Activated T-helper 17 cell treated with anti-CD3 and anti-CD28 coated beads, Interleukin-2, amount 50 U/mL, for 72 hours (primary cell): ENCODE data around the gene SLC25A12. TPM values are rescaled to one million over a fixed set of nuclear protein-coding genes. Genes with fewer than 3 reads are reported as not detected.
"Not testable (repeated sequence)": the region's sequence is repeated elsewhere in the genome, so short reads cannot be mapped to it uniquely, and the experiment has no call there.

Source experiments
- ATAC-seq: fragments of 150-1000 bp; cut with Tn5 transposase; replicated peaks from 2 replicates; pipeline ENCODE4 v1.10.0; 2021; ENCODE audit warnings: mild to moderate bottlenecking, moderate library complexity
- H3K27ac Mint-ChIP-seq: one replicate; pipeline ENCODE4 v1.8.0; 2022; ENCODE audit warnings: mixed read lengths
- H3K27me3 Mint-ChIP-seq: one replicate; pipeline ENCODE4 v1.8.0; 2022; ENCODE audit warnings: mixed read lengths
- H3K36me3 Mint-ChIP-seq: one replicate; pipeline ENCODE4 v1.8.0; 2022; ENCODE audit warnings: low read depth, mild to moderate bottlenecking, mixed read lengths
- H3K4me1 Mint-ChIP-seq: one replicate; pipeline ENCODE4 v1.8.0; 2022; ENCODE audit warnings: mixed read lengths
- H3K4me3 Mint-ChIP-seq: one replicate; pipeline ENCODE4 v1.8.0; 2022; ENCODE audit warnings: mild to moderate bottlenecking, mixed read lengths
- H3K9me3 Mint-ChIP-seq: one replicate; pipeline ENCODE4 v1.8.0; 2022; ENCODE audit warnings: mixed read lengths
- total RNA-seq, 2 donors: library from RNA; stranded (reverse); gene quantifications; one replicate each; pipeline ENCODE4 v1.2.3, GENCODE V29; 2022

Gene SLC25A12
- total RNA-seq, 2 donors from 2014 or later = 15.2 to 30.1 TPM

DNA sequence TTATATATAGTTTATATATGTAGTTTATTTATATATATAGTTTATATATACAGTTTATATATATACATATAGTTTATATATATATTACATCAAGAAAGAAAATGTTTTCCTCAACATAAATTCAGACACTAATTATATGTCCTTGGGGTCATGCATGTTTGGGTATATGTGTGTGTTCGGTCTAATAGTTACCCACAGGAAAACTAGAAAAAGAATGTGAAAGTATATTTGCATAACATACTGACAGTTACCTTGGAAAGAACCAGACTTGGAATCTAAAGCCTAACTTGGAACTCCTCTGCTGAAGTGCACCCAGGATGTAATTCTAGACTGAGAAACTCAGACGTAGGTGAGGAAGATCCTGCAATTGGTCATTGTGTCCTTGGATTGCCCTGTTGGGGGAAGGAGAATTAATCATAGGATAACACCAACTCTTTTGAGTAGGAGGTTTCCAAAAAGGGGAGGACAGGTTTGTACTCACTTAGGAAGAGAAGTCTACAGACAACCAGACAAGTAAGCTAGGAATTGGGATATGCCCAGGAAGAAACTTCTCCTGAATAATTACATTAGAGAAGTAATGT is 8.9 kb upstream of the SLC25A12 start:
- Mint-ChIP-seq H3K27ac (no peak overlapping the region), H3K27me3 (peaks cover 11% of the 10 kb centered on the region), H3K9me3 (no peaks in the 10 kb centered on the region), H3K36me3 (no peaks in the 10 kb centered on the region), H3K4me1 (no peaks in the 10 kb centered on the region), H3K4me3 (no peak overlapping the region)
- no peak for ATAC-seq

DNA sequence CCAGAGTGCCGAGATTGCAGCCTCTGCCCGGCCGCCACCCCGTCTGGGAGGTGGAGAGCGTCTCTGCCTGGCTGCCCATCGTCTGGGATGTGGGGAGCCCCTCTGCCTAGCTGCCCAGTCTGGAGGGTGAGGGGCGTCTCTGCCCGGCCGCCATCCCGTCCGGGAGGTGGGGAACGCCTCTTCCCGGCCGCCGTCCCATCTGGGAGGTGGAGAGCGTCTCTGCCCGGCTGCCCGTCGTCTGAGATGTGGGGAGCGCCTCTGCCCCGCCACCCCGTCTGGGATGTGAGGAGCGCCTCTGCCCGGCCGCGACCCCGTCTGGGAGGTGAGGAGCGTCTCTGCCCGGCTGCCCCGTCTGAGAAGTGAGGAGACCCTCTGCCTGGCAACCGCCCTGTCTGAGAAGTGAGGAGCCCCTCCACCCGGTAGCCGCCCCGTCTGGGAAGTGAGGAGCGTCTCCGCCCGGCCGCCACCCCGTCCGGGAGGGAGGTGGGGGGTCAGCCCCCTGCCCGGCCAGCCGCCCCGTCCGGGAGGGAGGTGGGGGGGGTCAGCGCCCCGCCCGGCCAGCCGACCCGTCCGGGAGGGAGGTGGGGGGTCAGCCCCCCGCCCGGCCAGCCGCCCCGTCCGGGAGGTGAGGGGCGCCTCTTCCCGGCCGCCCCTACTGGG is 5.7 kb upstream of the SLC25A12 start:
- not testable (repeated sequence) for ATAC-seq, H3K9me3 Mint-ChIP-seq, H3K4me3 Mint-ChIP-seq, H3K27ac Mint-ChIP-seq, H3K4me1 Mint-ChIP-seq, H3K36me3 Mint-ChIP-seq, H3K27me3 Mint-ChIP-seq

DNA sequence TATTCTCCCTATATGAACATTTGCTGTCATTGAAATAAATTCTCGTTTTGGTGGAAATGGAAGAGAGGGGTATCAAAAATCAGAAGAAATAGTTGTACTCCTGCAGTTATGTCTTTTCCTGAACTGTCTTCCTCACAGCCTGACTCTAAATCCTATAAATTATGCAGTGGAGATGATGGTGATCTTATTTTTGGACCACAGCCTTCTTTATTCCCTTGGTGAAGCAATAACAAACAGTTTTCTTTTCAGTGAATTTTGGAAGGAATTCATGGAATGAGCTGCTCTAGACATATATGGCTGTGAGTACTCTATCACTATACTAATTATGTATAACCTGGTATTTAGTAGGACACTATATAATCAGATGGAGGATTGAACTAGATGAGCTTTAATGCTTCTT is 1.7 kb upstream of the SLC25A12 start:
- Mint-ChIP-seq H3K9me3 (no peaks in the 10 kb centered on the region), H3K4me1 (peaks cover 12% of the 10 kb centered on the region), H3K27ac (no peak overlapping the region), H3K27me3 (no peaks in the 10 kb centered on the region), H3K4me3 (peak overlapping the region; percentile 94), H3K36me3 (peaks cover 12% of the 10 kb centered on the region)
- ATAC-seq = no peak

DNA sequence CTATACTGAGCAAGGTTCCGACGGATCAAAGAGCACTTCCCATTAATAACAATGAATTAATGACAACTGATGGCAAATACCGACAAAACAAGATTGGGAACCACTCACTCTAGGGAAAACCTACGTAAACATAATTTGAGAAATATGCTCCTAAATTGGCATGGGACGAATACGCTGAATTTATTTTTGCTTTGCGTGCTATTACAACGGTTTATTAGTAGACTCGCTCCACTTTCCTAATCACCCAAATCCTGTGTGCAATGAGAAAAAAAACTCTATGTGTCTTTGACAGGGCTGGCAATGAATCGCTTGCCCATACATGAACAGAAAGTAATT is 536 bp upstream of the SLC25A12 start:
- Mint-ChIP-seq H3K27ac (peak overlapping the region; percentile 80), H3K36me3 (peaks cover 19% of the 10 kb centered on the region), H3K27me3 (no peaks in the 10 kb centered on the region), H3K9me3 (no peaks in the 10 kb centered on the region), H3K4me3 (peak overlapping the region; percentile 94), H3K4me1 (peaks cover 12% of the 10 kb centered on the region)
- ATAC-seq = no peak

DNA sequence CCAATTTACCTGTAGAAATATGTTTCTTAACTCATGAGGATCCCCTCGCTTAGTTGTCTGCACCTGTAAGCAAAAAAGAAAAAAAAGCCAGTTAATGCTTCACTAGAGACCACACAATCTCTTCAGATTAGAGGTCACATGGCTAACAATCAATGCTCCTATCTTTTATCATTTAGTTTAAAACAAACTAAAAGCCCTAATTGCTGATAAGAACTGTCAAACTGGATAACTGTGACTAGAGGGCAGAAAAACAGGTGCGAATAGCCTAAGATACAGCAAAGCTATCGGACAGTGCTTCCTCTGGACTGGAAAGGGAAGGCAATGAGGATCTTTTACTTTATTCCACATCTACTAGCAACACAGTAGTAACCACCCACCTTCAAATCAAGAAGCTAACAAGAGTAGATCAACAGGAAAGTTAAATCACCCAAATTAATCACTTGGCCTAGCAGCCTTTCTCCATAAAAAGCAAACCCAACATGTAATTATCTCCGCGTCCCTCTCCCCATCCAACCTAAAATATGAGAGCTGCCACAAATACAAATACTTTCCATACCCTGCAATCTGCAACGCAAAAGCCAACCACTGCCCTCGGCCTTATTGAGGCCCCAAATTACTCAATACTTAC is 734 bp downstream of the SLC25A12 start:
- no peaks in the 10 kb centered on the region for H3K9me3 Mint-ChIP-seq
- ATAC-seq = no peak
- H3K27me3 Mint-ChIP-seq = no peaks in the 10 kb centered on the region
- peak overlapping the region; percentile 94 for H3K4me3 Mint-ChIP-seq
- H3K27ac Mint-ChIP-seq = peak overlapping the region; percentile 85
- H3K36me3 Mint-ChIP-seq = peaks cover 25% of the 10 kb centered on the region
- peaks cover 18% of the 10 kb centered on the region for H3K4me1 Mint-ChIP-seq

DNA sequence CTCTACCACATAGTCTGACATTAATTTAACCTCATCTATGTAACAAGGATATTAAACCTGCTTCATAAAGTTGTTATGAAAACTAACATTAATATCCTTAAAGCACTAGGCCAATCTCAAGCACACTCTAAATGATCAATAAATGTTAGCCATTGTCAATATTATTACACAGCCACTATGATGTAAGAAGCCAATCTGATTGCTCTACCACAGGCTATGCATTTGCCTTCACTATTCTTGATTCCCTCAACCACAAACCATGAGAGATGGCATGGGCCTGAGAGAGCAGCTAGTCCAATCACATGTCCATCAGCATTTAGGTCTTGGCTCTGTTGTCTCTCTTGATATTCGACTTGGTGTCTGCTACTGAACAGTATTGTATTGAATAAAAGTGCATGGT is 4.2 kb downstream of the SLC25A12 start:
- Mint-ChIP-seq H3K27me3 (no peaks in the 10 kb centered on the region), H3K27ac (no peak overlapping the region), H3K36me3 (peaks cover 42% of the 10 kb centered on the region), H3K4me3 (no peak overlapping the region), H3K9me3 (no peaks in the 10 kb centered on the region), H3K4me1 (peaks cover 21% of the 10 kb centered on the region)
- ATAC-seq = no peak

DNA sequence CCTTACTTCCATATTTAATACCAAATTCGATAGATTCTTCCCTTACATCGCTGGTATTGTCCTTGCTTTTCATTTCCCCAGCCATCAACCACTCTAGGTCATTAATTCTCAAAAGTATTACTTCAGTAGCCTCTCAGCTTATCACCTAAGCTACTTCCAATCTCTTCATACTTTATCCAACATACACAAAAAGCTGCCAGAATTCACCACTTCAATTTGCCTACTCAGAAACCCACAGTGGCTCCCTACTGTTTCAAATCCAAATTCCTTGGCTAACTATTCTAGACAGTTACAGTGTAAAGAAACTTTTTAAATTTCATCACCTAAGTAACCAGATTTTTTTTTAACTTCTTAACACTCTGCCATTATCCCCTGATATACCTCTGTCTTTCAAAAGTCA is 4.7 kb downstream of the SLC25A12 start:
- H3K4me1 Mint-ChIP-seq = peaks cover 17% of the 10 kb centered on the region
- no peak for ATAC-seq
- H3K27ac Mint-ChIP-seq = peak overlapping the region; percentile 4
- no peaks in the 10 kb centered on the region for H3K9me3 Mint-ChIP-seq
- H3K4me3 Mint-ChIP-seq = no peak overlapping the region
- H3K36me3 Mint-ChIP-seq = peaks cover 42% of the 10 kb centered on the region
- H3K27me3 Mint-ChIP-seq = no peaks in the 10 kb centered on the region

DNA sequence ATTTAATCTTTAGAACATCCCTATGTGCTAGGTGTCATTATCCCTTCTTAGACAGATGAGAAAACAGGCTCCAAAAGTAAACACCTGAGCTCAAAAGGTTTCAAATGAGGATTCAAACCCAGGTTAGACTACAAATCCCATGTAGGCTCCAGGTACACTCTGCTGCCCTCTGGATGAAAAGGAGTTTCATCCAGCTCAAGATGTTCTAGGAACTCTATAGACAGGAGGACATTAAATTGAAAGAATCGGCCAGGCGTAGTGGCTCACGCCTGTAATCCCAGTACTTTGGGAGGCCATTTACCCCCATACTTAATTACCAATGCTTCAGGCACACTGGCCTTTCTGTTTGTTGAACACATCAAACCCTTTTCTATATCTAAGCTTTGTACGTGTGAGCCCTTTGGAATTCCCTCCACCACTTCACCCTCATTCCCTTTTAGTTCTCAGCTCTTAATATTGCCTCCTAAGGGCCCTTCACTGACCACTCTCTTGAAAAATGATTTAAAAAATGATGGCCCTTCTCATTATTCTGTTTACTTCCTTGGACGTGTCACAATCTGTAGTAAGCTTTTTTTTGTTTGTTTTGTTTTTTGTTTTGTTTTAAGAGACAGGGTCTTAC is 10.7 kb downstream of the SLC25A12 start:
- no peaks in the 10 kb centered on the region for H3K27me3 Mint-ChIP-seq
- peaks cover 18% of the 10 kb centered on the region for H3K36me3 Mint-ChIP-seq
- H3K4me1 Mint-ChIP-seq = peaks cover 20% of the 10 kb centered on the region
- no peak overlapping the region for H3K4me3 Mint-ChIP-seq
- H3K27ac Mint-ChIP-seq = no peak overlapping the region
- ATAC-seq = no peak
- no peaks in the 10 kb centered on the region for H3K9me3 Mint-ChIP-seq

DNA sequence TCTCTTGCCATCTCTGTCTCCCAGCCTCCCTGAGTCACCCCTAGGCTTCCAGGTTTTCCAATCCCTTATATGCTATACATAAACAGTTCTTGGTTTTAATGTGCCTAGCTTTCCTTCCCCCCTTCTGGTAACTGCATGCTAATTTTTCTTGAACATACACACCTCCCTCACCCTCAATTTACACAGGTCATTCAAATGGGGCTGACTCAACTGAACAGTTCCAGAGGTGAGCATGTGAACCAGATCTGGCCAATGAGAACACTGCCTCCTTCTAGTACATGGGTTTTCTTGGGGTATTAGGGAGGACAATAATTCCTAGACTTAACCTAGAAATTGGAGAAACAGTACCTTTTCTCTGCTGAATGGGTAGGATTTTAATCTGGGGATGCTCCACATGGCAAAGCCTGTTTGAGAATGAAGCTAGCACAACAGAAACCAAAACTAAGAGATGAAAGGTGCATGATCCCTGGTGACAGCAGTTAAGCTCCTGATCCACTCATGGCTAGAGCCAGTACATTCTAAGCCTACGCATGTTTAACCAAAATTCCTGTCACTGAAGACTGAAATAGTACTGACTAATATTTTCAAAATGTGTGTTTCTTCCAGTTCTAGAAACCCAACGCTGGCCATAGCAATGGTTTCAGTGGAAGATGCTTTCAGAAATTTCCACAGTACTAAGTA is 11.8 kb downstream of the SLC25A12 start:
- Mint-ChIP-seq H3K9me3 (no peaks in the 10 kb centered on the region), H3K36me3 (peaks cover 9% of the 10 kb centered on the region), H3K27me3 (no peaks in the 10 kb centered on the region), H3K27ac (peak overlapping the region; percentile 12), H3K4me3 (peak overlapping the region; percentile 44), H3K4me1 (peaks cover 22% of the 10 kb centered on the region)
- peak; percentile 89 for ATAC-seq

DNA sequence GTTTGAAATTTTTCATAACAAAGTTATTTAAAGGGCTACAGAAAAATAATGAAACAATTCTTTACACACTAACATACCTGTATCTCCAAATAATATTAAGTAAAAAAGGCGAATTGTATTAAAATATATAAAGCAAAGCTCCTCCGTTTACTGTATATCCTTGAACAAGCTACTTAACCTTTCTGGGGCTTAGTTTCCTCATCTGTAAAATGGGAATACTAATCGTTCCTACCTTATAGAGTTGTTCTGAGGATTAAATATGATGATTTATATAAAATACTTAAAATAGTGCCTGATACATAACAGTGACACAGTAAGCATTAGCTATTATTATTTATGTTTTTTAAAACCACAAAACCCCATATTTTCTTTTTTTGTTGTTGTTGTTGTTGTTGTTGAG is 13.3 kb downstream of the SLC25A12 start:
- no peaks in the 10 kb centered on the region for H3K9me3 Mint-ChIP-seq
- H3K27ac Mint-ChIP-seq = no peak overlapping the region
- ATAC-seq = no peak
- no peaks in the 10 kb centered on the region for H3K27me3 Mint-ChIP-seq
- H3K36me3 Mint-ChIP-seq = peaks cover 3% of the 10 kb centered on the region
- no peak overlapping the region for H3K4me3 Mint-ChIP-seq
- H3K4me1 Mint-ChIP-seq = peaks cover 22% of the 10 kb centered on the region

DNA sequence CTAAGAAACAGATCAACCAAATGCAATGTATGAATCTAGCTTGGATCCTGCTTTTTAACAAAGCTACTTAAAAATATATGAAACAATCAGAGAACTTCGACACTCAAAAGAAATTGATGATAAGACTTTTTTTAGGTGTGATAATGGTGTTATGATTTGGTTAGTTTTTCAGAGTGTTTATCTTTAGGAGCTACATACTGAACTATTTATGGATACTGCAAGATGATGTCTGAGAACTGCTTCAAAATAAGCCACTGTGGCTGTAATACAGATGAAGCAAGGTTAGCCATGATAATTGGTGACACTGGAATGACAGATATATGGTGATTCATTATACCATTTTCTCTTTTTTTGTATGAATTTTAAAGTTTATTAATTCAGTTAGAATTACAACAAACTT is 14.2 kb downstream of the SLC25A12 start:
- no peak for ATAC-seq
- H3K27ac Mint-ChIP-seq = no peak overlapping the region
- H3K27me3 Mint-ChIP-seq = no peaks in the 10 kb centered on the region
- peaks cover 6% of the 10 kb centered on the region for H3K36me3 Mint-ChIP-seq
- peaks cover 22% of the 10 kb centered on the region for H3K4me1 Mint-ChIP-seq
- no peaks in the 10 kb centered on the region for H3K9me3 Mint-ChIP-seq
- no peak overlapping the region for H3K4me3 Mint-ChIP-seq

DNA sequence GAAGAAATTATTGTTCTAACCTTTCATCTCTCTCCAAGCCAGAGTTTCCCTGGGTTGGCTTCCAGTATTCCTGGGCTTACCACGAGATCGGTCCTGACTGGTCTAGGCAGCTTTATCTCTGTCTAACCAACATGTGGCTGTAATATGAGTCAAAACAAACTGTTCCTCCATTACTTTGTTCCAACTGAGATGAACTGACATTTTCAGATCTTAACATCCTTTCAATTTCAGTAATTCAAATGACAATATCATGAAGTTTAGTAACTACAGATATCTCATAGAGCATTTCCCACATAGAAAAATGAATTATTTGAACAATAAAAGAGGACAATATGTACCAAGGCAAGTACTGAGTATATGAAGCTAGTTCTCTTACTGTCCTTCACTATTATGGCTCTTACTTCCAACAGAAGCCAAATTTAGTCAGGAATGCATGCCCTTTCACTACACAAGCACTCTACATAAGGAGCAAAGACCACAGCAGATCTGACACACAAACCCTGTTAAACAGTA is 15.5 kb downstream of the SLC25A12 start:
- ATAC-seq = peak; percentile 59
- H3K36me3 Mint-ChIP-seq = peaks cover 15% of the 10 kb centered on the region
- peak overlapping the region; percentile 58 for H3K27ac Mint-ChIP-seq
- H3K4me3 Mint-ChIP-seq = peak overlapping the region; percentile 40
- H3K9me3 Mint-ChIP-seq = no peaks in the 10 kb centered on the region
- peaks cover 22% of the 10 kb centered on the region for H3K4me1 Mint-ChIP-seq
- no peaks in the 10 kb centered on the region for H3K27me3 Mint-ChIP-seq

DNA sequence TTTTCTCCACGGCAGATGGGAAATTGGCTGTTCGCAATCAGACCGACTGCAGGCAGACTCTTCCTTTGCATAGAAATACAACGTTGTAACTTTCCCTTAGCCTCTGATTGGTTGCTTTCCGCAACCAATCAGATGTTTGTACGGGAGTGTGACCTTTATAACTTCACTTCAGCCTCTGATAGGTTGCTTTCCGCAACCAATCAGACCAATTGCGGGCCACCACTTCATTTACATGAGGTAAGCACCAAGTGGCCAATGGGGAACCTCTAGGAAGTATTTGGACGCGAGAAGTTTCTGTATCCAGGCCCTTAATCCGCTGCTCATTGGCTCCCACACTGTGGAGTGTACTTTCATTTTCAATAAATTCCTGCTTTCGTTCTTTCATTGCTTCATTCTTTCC is 19.1 kb downstream of the SLC25A12 start:
- Mint-ChIP-seq H3K4me3 (no peak overlapping the region), H3K27me3 (no peaks in the 10 kb centered on the region), H3K36me3 (peaks cover 32% of the 10 kb centered on the region), H3K4me1 (peaks cover 18% of the 10 kb centered on the region), H3K9me3 (no peaks in the 10 kb centered on the region), H3K27ac (no peak overlapping the region)
- ATAC-seq = no peak

DNA sequence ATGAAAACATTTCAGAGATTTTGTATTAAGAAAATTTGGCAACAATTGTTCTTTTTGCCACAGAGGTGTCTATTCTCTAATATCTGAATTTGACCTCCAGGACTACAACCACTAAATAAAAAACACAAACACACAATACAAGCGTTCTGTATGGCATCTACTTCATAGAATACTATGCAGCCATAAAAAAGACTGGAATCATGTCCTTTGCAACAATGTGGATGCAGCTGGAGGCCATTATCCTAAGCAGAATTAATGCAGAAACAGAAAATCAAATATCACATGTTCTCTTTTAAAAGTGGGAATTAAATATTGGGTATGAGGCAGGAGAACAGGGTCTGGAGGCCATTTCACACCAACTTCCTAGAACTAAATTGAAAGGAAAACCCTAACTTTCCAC is 19.5 kb downstream of the SLC25A12 start:
- Mint-ChIP-seq H3K4me3 (no peak overlapping the region), H3K36me3 (peaks cover 32% of the 10 kb centered on the region), H3K27me3 (no peaks in the 10 kb centered on the region), H3K27ac (no peak overlapping the region), H3K9me3 (no peaks in the 10 kb centered on the region), H3K4me1 (peaks cover 18% of the 10 kb centered on the region)
- ATAC-seq = no peak
